Fibroblast of villous mesenchyme (primary cell): Measurements from ENCODE around the gene SACM1L. TPM values are rescaled to one million over a fixed set of nuclear protein-coding genes. Genes with fewer than 3 reads are reported as not detected.
A peak's percentile ranks its signal among the peaks of the same experiment; 100 is the strongest.
"Not testable (repeated sequence)": the region's sequence is repeated elsewhere in the genome, so short reads cannot be mapped to it uniquely, and the experiment has no call there.

ENCODE experiments used
- DNase-seq: peaks from one replicate; pipeline ENCODE4 v3.0.0-alpha.2; 2010; ENCODE audit warnings: low read depth
- H3K4me3 ChIP-seq: 2 replicates; pipeline ENCODE4 v1.5.1; 2011; ENCODE audit warnings: low read depth, mild to moderate bottlenecking, low read length
- CTCF ChIP-seq: IDR thresholded peaks from 2 replicates; pipeline ENCODE4 v1.5.1; 2012; ENCODE audit warnings: low read depth, mild to moderate bottlenecking, low read length; ENCODE audit not compliant: insufficient read depth
- total RNA-seq: library from RNA; depleted of rRNA; stranded (reverse); fragments of >200 nt; gene quantifications from 2 replicates; pipeline ENCODE4 v1.2.3, GENCODE V29; 2012

Gene SACM1L
- total RNA-seq, 1 donor, result 53.1 TPM

- H3K4me3 ChIP-seq, result no peak overlapping the region
- DNase-seq, result no peak
- no peak for TF ChIP-seq CTCF
Observed at GRCh38 chr3:45683417-45684326, 5.5 kb upstream of the SACM1L start.

- no peak for TF ChIP-seq CTCF
- no peak for DNase-seq
- H3K4me3 ChIP-seq, result no peak overlapping the region
Observed at GRCh38 chr3:45684327-45684892, 4.8 kb upstream of the SACM1L start.

GRCh38 chr3:45685722-45686121 lies 3.5 kb upstream of the SACM1L start:
- not testable (repeated sequence) for DNase-seq, H3K4me3 ChIP-seq

GRCh38 chr3:45686850-45687249 lies 2.3 kb upstream of the SACM1L start:
- no peak for TF ChIP-seq CTCF
- no peak for DNase-seq
- no peak overlapping the region for H3K4me3 ChIP-seq

- no peak for DNase-seq
- no peak for TF ChIP-seq CTCF
- H3K4me3 ChIP-seq, result peak overlapping the region; percentile 86
Observed at GRCh38 chr3:45687828-45688193, 1.4 kb upstream of the SACM1L start.

GRCh38 chr3:45688194-45688881 lies 858 bp upstream of the SACM1L start:
- no peak for TF ChIP-seq CTCF
- no peak for DNase-seq
- H3K4me3 ChIP-seq, result peak overlapping the region; percentile 86

GRCh38 chr3:45689787-45690145 lies 570 bp downstream of the SACM1L start:
- no peak for TF ChIP-seq CTCF
- DNase-seq, result no peak

More at GRCh38 chr3:45689787-45690145, 570 bp downstream of the SACM1L start:
- peak overlapping the region; percentile 86 for H3K4me3 ChIP-seq
